ENCODE results near the gene CD200. TPM values are rescaled to one million over a fixed set of nuclear protein-coding genes. Genes with fewer than 3 reads are reported as not detected.

CD200 gene
- total and polyA plus RNA-seq, 2 experiments from 2014 or later, result 51.9 to 65.0 TPM

DNA sequence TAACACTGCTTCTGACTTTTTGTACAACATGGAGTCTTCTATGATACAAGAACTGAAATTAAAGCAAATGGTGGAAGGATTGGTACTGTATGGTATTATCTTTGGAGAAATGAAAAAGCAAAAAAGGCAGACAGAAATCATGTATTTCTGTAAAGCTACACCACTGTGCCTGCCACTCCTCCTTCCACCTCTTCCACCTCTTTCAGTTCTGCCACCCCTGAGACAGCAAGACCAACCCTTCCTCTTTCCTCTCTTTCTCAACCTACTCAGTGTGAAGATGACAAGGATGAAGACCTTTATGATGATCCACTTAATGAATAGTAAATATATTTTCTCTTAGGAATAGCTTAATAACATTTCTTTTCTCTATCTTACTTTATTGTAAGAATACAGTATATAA, 57.0 kb downstream of the CD200 start:
- peaks cover 17% of the 10 kb centered on the region for H3K36me3 Mint-ChIP-seq (ENCODE audit: low read depth)
- H3K27me3 ChIP-seq (ENCODE audit: insufficient read depth), result no peaks in the 10 kb centered on the region
- H2AFZ ChIP-seq, result no peak overlapping the region
- no peak for TF ChIP-seq ETS1 (IDR thresholded peaks at IDR 0.05)
- no peak for TF ChIP-seq CTCF (conservative IDR thresholded peaks at IDR 0.05; ENCODE audit: low read depth in 2 of 2)
- TF ChIP-seq JUNB (IDR thresholded peaks at IDR 0.05; ENCODE audit: unreplicated experiment), result no peak
- TF ChIP-seq, protein P1, sequence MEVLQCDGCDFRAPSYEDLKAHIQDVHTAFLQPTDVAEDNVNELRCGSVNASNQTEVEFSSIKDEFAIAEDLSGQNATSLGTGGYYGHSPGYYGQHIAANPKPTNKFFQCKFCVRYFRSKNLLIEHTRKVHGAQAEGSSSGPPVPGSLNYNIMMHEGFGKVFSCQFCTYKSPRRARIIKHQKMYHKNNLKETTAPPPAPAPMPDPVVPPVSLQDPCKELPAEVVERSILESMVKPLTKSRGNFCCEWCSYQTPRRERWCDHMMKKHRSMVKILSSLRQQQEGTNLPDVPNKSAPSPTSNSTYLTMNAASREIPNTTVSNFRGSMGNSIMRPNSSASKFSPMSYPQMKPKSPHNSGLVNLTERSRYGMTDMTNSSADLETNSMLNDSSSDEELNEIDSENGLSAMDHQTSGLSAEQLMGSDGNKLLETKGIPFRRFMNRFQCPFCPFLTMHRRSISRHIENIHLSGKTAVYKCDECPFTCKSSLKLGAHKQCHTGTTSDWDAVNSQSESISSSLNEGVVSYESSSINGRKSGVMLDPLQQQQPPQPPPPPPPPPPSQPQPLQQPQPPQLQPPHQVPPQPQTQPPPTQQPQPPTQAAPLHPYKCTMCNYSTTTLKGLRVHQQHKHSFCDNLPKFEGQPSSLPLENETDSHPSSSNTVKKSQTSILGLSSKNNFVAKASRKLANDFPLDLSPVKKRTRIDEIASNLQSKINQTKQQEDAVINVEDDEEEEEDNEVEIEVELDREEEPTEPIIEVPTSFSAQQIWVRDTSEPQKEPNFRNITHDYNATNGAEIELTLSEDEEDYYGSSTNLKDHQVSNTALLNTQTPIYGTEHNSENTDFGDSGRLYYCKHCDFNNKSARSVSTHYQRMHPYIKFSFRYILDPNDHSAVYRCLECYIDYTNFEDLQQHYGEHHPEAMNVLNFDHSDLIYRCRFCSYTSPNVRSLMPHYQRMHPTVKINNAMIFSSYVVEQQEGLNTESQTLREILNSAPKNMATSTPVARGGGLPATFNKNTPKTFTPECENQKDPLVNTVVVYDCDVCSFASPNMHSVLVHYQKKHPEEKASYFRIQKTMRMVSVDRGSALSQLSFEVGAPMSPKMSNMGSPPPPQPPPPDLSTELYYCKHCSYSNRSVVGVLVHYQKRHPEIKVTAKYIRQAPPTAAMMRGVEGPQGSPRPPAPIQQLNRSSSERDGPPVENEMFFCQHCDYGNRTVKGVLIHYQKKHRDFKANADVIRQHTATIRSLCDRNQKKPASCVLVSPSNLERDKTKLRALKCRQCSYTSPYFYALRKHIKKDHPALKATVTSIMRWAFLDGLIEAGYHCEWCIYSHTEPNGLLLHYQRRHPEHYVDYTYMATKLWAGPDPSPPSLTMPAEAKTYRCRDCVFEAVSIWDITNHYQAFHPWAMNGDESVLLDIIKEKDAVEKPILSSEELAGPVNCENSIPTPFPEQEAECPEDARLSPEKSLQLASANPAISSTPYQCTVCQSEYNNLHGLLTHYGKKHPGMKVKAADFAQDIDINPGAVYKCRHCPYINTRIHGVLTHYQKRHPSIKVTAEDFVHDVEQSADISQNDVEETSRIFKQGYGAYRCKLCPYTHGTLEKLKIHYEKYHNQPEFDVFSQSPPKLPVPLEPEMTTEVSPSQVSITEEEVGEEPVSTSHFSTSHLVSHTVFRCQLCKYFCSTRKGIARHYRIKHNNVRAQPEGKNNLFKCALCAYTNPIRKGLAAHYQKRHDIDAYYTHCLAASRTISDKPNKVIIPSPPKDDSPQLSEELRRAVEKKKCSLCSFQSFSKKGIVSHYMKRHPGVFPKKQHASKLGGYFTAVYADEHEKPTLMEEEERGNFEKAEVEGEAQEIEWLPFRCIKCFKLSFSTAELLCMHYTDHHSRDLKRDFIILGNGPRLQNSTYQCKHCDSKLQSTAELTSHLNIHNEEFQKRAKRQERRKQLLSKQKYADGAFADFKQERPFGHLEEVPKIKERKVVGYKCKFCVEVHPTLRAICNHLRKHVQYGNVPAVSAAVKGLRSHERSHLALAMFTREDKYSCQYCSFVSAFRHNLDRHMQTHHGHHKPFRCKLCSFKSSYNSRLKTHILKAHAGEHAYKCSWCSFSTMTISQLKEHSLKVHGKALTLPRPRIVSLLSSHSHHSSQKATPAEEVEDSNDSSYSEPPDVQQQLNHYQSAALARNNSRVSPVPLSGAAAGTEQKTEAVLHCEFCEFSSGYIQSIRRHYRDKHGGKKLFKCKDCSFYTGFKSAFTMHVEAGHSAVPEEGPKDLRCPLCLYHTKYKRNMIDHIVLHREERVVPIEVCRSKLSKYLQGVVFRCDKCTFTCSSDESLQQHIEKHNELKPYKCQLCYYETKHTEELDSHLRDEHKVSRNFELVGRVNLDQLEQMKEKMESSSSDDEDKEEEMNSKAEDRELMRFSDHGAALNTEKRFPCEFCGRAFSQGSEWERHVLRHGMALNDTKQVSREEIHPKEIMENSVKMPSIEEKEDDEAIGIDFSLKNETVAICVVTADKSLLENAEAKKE (CRISPR knock-in tag; IDR thresholded peaks at IDR 0.05), result no peak
- no peak for TF ChIP-seq NANOG (IDR thresholded peaks at IDR 0.05; ENCODE audit: borderline replicate concordance)
- no peak for TF ChIP-seq POLR2AphosphoS5 (IDR thresholded peaks at IDR 0.05; ENCODE audit: low read depth)
- TF ChIP-seq ZNF114 (CRISPR knock-in tag; IDR thresholded peaks at IDR 0.05), result no peak
- TF ChIP-seq ZNF331 (CRISPR knock-in tag; IDR thresholded peaks at IDR 0.05; ENCODE audit: low read depth), result no peak
- no peak for TF ChIP-seq CREB1 (CRISPR knock-in tag; IDR thresholded peaks at IDR 0.05; ENCODE audit: low read depth)
- peak overlapping the region; percentile 91; the same call in 1 of the 2 replicates for H3K27ac ChIP-seq (ENCODE audit: low read depth)
- no peaks in the 10 kb centered on the region for H4K20me1 ChIP-seq (replicated peaks; ENCODE audit: insufficient read depth)
- H3K27me3 Mint-ChIP-seq (ENCODE audit: insufficient read depth, low read depth, poor library complexity), result no peaks in the 10 kb centered on the region
- no peaks in the 10 kb centered on the region for H3F3A ChIP-seq (replicated peaks; ENCODE audit: low read depth)
- peak overlapping the region; percentile 32 for H3K27ac Mint-ChIP-seq
- H3K4me1 Mint-ChIP-seq, result peaks cover 44% of the 10 kb centered on the region
- H3K4me3 ChIP-seq, result no peak overlapping the region
- no peaks in the 10 kb centered on the region for H3K79me2 ChIP-seq (replicated peaks; ENCODE audit: insufficient read depth)
- DNase-seq (ENCODE audit: low spot score) (no peak), ATAC-seq (no peak)
- H3K36me3 ChIP-seq (ENCODE audit: insufficient read depth), result peaks cover 8% of the 10 kb centered on the region; the same call in 1 of the 2 replicates
- no peak overlapping the region for H3K4me3 Mint-ChIP-seq
- H3K4me2 ChIP-seq, result no peak overlapping the region
- 0 out of 2 replicates have a peak, but pooled peaks cover 11% of the 10 kb centered on the region for H3K9me2 ChIP-seq (ENCODE audit: insufficient read depth)
- peaks cover 16% of the 10 kb centered on the region for H3K9me3 Mint-ChIP-seq
- H3K4me1 ChIP-seq (ENCODE audit: insufficient read depth), result peaks cover 50% of the 10 kb centered on the region
